Measurements from ENCODE around the gene PRLHR.

PRLHR gene

DNA sequence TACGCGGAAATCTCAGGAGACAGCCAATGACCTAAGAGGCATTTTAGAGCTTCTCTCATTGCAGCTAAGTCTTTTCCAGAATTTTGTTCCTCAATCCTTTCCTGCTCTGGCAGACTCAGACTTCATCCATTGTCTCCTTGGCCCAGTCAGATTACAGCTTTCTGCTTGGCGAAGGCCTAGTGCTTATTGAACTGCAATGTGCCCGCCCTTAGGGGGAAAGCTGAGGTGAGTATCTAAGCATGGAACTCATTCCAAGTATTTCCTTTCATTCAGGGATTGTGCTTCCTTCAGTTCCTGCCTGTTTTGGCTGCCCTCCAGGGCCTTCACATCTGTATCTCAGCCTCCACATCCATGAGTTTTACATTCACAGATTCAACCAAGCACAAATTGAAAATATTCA is 37.5 kb downstream of the PRLHR start:
- DNase-seq = no peak

DNA sequence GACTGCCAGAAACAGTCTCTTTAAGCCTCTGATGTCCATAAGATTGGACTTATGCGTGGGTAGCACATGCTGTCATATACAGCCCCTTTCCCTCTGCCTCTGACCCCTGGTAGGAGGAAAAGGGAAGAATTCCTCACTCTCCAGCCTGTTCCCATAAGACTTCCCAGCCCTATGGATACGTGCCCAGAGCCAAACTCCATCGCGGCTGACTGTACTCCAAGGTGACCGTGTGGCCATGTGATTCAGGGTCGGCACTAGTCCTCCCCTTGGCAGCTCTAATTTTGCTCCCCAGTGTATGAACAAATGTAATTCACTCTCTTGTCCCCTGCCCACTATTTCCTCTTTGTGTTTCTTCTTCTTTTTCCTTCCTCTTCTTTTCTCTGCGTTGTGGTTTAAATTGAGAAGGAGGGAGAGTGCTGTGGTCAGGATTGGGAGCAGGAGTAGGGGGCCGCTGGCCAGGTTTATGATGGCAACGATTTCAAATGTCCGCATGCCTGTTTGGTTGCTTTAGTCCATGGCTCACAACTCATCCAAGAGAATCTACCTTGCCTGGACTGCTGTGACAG is 43.8 kb downstream of the PRLHR start:
- no peak for DNase-seq

DNA sequence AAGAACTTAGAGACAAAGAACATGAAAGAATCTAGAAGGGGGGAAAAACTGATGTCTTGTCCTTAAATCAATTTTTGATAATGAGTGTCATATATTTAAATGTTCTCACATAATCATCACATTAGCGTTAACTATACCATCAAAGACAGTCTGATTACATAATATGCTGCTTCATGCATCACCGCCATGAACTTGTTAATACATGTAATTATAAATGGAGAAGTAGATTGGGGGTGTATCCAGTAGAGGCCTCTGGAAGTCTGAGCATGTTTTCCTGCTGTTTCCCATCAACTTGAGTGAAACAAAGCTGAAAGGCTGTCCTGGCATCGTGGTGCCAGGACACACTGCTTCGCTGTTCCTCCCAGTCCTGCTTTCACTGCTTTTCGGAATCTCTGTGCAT is 48.2 kb downstream of the PRLHR start:
- no peak for DNase-seq

DNA sequence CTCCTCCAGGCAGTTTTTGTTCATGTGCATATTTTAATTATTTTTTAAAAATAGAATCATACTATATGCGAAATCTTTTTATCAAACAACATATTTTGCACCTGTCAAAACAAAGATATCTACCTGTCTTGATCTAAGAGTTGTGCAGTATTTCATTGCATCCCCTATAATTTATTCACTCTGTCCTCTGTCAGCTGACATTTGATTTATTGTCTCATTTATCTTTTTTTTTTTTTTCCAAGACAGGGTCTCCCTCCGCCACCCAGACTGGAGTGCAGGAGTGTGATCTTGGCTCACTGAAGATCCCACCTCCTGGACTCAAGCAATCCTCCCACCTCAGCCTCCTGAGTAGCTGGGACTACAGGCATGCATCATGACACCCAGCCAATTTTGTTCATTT is 49.0 kb downstream of the PRLHR start:
- DNase-seq = no peak

DNA sequence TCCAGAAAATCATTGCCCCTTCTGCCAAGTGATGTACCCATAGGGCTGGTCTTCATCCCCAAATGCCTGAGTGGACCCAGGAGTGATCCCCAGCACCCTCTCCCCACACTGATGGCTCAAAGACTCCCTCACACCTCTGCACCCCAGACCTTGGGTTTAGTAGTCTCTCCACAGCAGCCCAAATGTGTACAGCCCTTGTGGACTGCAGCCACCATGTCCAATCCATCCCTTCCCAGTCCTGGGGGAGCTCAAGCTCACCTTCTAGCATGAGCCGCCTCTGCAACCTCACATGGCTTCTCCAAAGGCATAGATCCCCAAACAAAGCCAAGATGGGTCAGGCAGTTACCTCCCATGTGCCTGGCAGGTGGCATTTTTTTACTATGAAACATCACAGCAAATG is 50.1 kb downstream of the PRLHR start:
- DNase-seq = no peak

DNA sequence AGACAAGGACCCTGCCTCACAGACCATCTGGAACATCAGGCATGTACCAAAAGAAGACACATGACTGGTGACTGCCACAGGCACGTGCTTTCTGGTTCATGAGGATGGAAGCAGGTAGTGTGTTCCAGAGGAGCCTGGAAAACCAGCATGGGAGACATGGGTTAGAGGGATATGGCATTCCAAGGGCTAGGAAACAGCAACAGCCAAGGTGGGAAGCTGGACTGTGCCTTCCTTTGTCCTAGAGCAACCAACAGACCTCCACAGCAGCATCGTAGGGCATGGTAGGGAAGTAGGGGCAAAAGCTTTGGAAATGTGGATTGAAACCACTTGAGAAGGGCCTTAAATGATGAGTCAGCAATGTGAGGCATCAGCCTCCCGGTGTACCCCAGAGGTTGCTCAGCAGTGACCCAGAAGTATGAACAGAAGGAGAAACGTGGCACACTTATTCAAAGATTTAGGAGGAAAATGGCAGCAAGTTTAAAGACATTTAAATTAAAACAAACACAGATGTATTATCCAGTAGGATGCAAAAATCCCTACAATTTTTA is 51.0 kb downstream of the PRLHR start:
- no peak for DNase-seq

DNA sequence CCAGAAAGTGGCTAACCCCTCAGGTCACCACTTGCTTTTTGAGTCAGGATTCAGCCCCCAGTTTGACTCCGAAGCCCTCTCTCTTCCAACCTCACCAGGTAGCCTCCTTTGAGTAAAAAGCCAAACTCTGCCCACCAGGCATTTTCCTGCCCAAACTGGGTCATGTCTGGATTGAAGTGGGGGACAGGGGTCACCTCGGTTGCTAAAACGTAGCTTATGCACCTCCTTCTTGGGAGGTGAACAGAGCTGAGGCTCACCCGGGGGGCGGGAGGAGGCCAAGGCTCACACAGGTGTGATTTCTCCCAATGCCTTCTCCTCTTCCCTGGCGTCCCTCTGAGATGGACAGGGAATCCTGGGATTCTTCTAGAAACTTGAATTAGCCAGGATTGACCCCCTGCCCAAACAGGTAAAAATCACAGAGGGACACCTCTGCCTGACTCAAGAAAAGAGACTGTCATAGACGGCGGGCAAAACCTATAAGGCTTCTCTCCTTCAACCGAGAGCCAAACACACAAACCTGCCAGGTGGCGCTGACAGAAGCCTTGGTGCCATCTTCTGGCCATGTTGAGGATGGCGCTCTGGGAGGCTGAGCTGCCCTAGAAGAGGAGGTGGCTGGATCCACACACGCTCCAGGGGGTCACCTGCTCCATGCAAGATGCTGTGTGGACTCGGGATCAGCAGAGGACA is 51.6 kb downstream of the PRLHR start:
- no peak for DNase-seq

DNA sequence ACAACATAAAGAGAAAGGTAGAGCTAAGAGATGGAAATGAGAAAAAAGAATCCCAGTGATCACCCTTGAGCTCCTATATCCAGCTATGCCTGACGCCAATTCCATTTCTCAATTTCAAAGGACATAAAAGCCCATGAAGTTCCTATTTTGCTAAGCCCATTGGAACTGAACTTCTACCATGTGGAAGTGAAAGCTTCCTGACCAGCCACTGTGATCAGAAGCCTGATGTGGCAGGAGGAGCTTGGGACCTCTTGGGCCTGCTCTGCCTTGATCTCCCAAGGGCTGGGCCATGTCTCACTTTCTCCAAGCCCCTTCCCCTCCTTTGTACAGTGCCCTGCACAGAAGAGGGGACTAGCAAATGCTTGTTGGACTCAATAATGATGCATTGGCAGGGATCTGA is 52.7 kb downstream of the PRLHR start:
- DNase-seq = no peak

DNA sequence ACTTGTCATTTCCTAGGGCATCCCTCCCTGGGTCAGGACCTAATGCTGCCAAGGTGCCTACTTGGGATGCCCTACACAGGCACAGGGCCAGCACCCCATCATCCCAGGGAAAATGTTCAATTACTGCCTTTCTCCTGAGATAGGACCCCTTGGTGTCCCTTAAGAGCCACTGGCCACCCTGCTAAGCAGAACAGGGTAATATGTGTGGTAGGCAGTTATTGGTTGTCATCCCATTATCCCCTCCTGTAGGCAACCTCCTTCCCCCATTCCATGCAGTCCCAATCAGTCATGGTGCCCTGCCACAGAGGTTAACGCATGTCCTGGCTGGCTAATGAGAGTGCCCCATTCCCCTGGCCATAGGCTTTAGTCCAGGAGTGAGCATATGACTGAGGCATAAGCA is 53.2 kb downstream of the PRLHR start:
- DNase-seq = no peak

DNA sequence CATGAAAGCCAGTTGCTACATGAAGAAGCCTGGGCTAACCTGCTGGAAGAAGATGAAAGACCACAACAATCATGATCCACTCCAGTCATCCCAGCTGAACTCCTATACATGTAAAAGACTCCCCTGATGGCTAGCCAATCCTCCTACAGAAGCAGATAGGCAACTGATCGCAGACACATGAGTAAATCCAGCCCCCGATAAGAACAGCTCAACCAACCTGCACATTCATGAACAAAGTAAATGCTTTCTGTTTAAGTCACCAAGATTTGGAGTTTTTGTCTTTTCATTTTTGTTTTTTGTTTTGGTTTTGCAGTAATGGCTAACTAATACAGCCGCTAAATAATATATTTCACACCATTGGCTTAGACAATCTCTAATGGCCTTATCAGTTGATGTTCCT is 53.7 kb downstream of the PRLHR start:
- DNase-seq = no peak

All from hippocampal formation (tissue), 2 donors.